ENCODE measurements around the gene TP53INP2.
A peak's percentile ranks its signal among the peaks of the same experiment; 100 is the strongest.
"Not testable (repeated sequence)": the region's sequence is repeated elsewhere in the genome, so short reads cannot be mapped to it uniquely, and the experiment has no call there.

The TP53INP2 gene

GRCh38 chr20:34705397-34706301 lies 1.5 kb downstream of the TP53INP2 start:
- no peak for DNase-seq

- DNase-seq, result no peak
Observed at GRCh38 chr20:34706302-34706875, 2.2 kb downstream of the TP53INP2 start.

- no peak for DNase-seq
Observed at GRCh38 chr20:34706912-34707784, 3.0 kb downstream of the TP53INP2 start.

GRCh38 chr20:34708621-34709043 lies 4.5 kb downstream of the TP53INP2 start:
- DNase-seq, result peak; percentile 33

GRCh38 chr20:34709044-34709830 lies 5.1 kb downstream of the TP53INP2 start:
- DNase-seq, result peak; percentile 84

GRCh38 chr20:34709831-34710567 lies 5.9 kb downstream of the TP53INP2 start:
- DNase-seq, result peak; percentile 75

GRCh38 chr20:34710568-34710839 lies 6.4 kb downstream of the TP53INP2 start:
- no peak for DNase-seq

- no peak for DNase-seq
Observed at GRCh38 chr20:34710861-34711574, 6.9 kb downstream of the TP53INP2 start.

- DNase-seq, result no peak
Observed at GRCh38 chr20:34711813-34712430, 7.8 kb downstream of the TP53INP2 start.

- no peak for DNase-seq
Observed at GRCh38 chr20:34712525-34713192, 8.5 kb downstream of the TP53INP2 start.

- no peak for DNase-seq
Observed at GRCh38 chr20:34713194-34713943, 9.2 kb downstream of the TP53INP2 start.

- not testable (repeated sequence) for DNase-seq
Observed at GRCh38 chr20:34713944-34714515, 9.9 kb downstream of the TP53INP2 start.

- no peak for DNase-seq
Observed at GRCh38 chr20:34715384-34715783, 11.2 kb downstream of the TP53INP2 start.

- no peak for DNase-seq
Observed at GRCh38 chr20:34716921-34717229, 12.7 kb downstream of the TP53INP2 start.

- DNase-seq, result no peak
Observed at GRCh38 chr20:34717230-34718095, 13.3 kb downstream of the TP53INP2 start.

- DNase-seq, result not testable (repeated sequence)
Observed at GRCh38 chr20:34719242-34720017, 15.3 kb downstream of the TP53INP2 start.

- peak; percentile 23 for DNase-seq
Observed at GRCh38 chr20:34720266-34720665, 16.1 kb downstream of the TP53INP2 start.

Measured in NCI-H774 (cell line).